NCI-H1417 (cell line): ENCODE measurements around the gene DCHS1.

Experiments used
- DNase-seq, 3 experiments: peaks; one replicate each; lab custom pipeline; 2025; lab: John Stamatoyannopoulos, UW

DCHS1 gene

GRCh38 chr11:6646918-6647679, 8.5 kb downstream of the DCHS1 start:
- no peak for DNase-seq

- DNase-seq: no peak
These were observed 9.1 kb downstream of the DCHS1 start for GRCh38 chr11:6646576-6646917.

GRCh38 chr11:6646071-6646470, 9.5 kb downstream of the DCHS1 start:
- DNase-seq: no peak

GRCh38 chr11:6642957-6643356, 12.7 kb downstream of the DCHS1 start:
- DNase-seq: no peak

GRCh38 chr11:6640985-6641701, 14.5 kb downstream of the DCHS1 start:
- no peak for DNase-seq

- no peak for DNase-seq
These were observed 15.3 kb downstream of the DCHS1 start for GRCh38 chr11:6640036-6640984.

- no peak for DNase-seq
These were observed 17.2 kb downstream of the DCHS1 start for GRCh38 chr11:6638429-6638828.

- no peak for DNase-seq
These were observed 17.7 kb downstream of the DCHS1 start for GRCh38 chr11:6637871-6638270.

- no peak for DNase-seq
These were observed 19.1 kb downstream of the DCHS1 start for GRCh38 chr11:6636480-6636879.

GRCh38 chr11:6635082-6635932, 20.3 kb downstream of the DCHS1 start:
- no peak for DNase-seq

- DNase-seq: no peak
These were observed 21.1 kb downstream of the DCHS1 start for GRCh38 chr11:6634534-6634933.

- no peak for DNase-seq
These were observed 21.9 kb downstream of the DCHS1 start for GRCh38 chr11:6633422-6634408.

- DNase-seq: no peak
These were observed 23.2 kb downstream of the DCHS1 start for GRCh38 chr11:6632116-6633073.

GRCh38 chr11:6631361-6631890, 24.2 kb downstream of the DCHS1 start:
- no peak for DNase-seq

- DNase-seq: no peak
These were observed 24.8 kb downstream of the DCHS1 start for GRCh38 chr11:6630632-6631291.

- DNase-seq: peak in 1 of 3 experiments; percentile 60
These were observed 25.5 kb downstream of the DCHS1 start for GRCh38 chr11:6629892-6630631.

- DNase-seq: no peak
These were observed 26.1 kb downstream of the DCHS1 start for GRCh38 chr11:6629573-6629891.

- DNase-seq: no peak
These were observed 27.1 kb downstream of the DCHS1 start for GRCh38 chr11:6628526-6628925.
